Endothelial cell of umbilical vein (primary cell): Measurements from ENCODE around the gene EPYC. TPM values are rescaled to one million over a fixed set of nuclear protein-coding genes. Genes with fewer than 3 reads are reported as not detected.
"Not testable (repeated sequence)": the region's sequence is repeated elsewhere in the genome, so short reads cannot be mapped to it uniquely, and the experiment has no call there.

ENCODE experiments used
- BruUV-seq: library from RNA; stranded (reverse); fragments of 400-500 nt; replicated peaks from 2 replicates; lab custom pipeline; 2021; lab: Mats Ljungman, UMichigan
- CTCF ChIA-PET: fragments of 300-600, 350-600 bp; sonication (Branson Sonifier 250); formaldehyde crosslinking; loops from one replicate; lab custom pipeline; 2021; ENCODE audit warnings: antibody characterized with exemption, inconsistent platforms; lab: Charles Lee
- POLR2A ChIA-PET: fragments of 300-600, 350-600 bp; sonication (Branson Sonifier 250); formaldehyde crosslinking; loops from one replicate; lab custom pipeline; 2021; ENCODE audit warnings: antibody characterized with exemption, inconsistent platforms; lab: Charles Lee
- DNase-seq: peaks from one replicate; pipeline ENCODE4 v3.0.0-alpha.2; 2011; ENCODE audit warnings: low read depth, low spot score
- FAIRE-seq: peaks from 2 replicates; lab custom pipeline; 2011; peaks lifted over from hg19 to GRCh38; lab: Jason Lieb, UNC
- H2AFZ ChIP-seq: 2 replicates; pipeline ENCODE4 v1.6.0; 2012; ENCODE audit warnings: low read depth, low read length, control low read depth, inconsistent platforms
- H3K27ac ChIP-seq: 2 replicates; pipeline ENCODE4 v1.5.1; 2011; ENCODE audit warnings: low read depth, mild to moderate bottlenecking, control low read depth, low read length, moderate library complexity; ENCODE audit not compliant: insufficient read depth
- H3K27me3 ChIP-seq, 2 experiments: 2 replicates each; pipeline versions ENCODE4 v1.6.0 to v1.6.1; 2011; ENCODE audit warnings: low read length in 2 of 2, mixed read lengths in 1 of 2; ENCODE audit not compliant: control insufficient read depth in 2 of 2, insufficient read depth in 2 of 2
- H3K36me3 ChIP-seq, 2 experiments: 2 replicates in 1 of 2; 3 replicates in 1 of 2; pipeline ENCODE4 v1.5.1; 2011; ENCODE audit warnings: low read length in 2 of 2, mild to moderate bottlenecking in 1 of 2, moderate library complexity in 1 of 2; ENCODE audit not compliant: control insufficient read depth in 2 of 2, insufficient read depth in 2 of 2; ENCODE audit errors: extremely low read depth in 1 of 2
- H3K4me1 ChIP-seq: 3 replicates; pipeline ENCODE4 v1.5.1; 2011; ENCODE audit warnings: mild to moderate bottlenecking, low read length; ENCODE audit not compliant: control insufficient read depth, insufficient read depth; ENCODE audit errors: extremely low read depth
- H3K4me2 ChIP-seq: 2 replicates; pipeline ENCODE4 v1.6.1; 2011; ENCODE audit warnings: low read length, control low read depth, mixed read lengths; ENCODE audit not compliant: insufficient read depth
- H3K4me3 ChIP-seq, 3 experiments: fragments of 200-600 bp in 1 of 3; sonication (generic), shearing (Covaris generic) in 1 of 3; replicated peaks in 1 of 3; 2 replicates each; pipeline ENCODE4 v1.5.1; 2011 to 2016; ENCODE audit warnings: control low read depth in 3 of 3, low read length in 3 of 3, mild to moderate bottlenecking in 2 of 3, inconsistent platforms in 1 of 3, low read depth in 1 of 3, moderate library complexity in 1 of 3; ENCODE audit not compliant: insufficient read depth in 1 of 3
- H3K79me2 ChIP-seq: 2 replicates; pipeline ENCODE4 v1.6.0; 2012; ENCODE audit warnings: low read length, inconsistent platforms; ENCODE audit not compliant: control insufficient read depth, insufficient read depth
- H3K9ac ChIP-seq: replicated peaks from 2 replicates; pipeline ENCODE3; 2011; ENCODE audit warnings: low read length, control low read depth; ENCODE audit not compliant: insufficient read depth; ENCODE audit errors: extremely low read depth
- H3K9me1 ChIP-seq: replicated peaks from 3 replicates; pipeline ENCODE4 v1.6.0; 2011; ENCODE audit warnings: mild to moderate bottlenecking, low read length; ENCODE audit not compliant: control insufficient read depth, insufficient read depth; ENCODE audit errors: extremely low read depth
- H3K9me3 ChIP-seq: replicated peaks from 2 replicates; pipeline ENCODE4 v1.5.1; 2012; ENCODE audit warnings: low read length, inconsistent platforms; ENCODE audit not compliant: control insufficient read depth, insufficient read depth
- H4K20me1 ChIP-seq: replicated peaks from 2 replicates; pipeline ENCODE3; 2011; ENCODE audit warnings: mild to moderate bottlenecking, low read length; ENCODE audit not compliant: control insufficient read depth, insufficient read depth; ENCODE audit errors: extremely low read depth
- EZH2 ChIP-seq: IDR thresholded peaks from 2 replicates; pipeline ENCODE4 v1.6.1; 2012; ENCODE audit warnings: borderline replicate concordance, low read depth, mild to moderate bottlenecking, moderate library complexity, low read length, inconsistent platforms; ENCODE audit not compliant: severe bottlenecking
- FOS ChIP-seq: IDR thresholded peaks from 2 replicates; pipeline ENCODE4 v1.6.1; 2011; ENCODE audit warnings: mild to moderate bottlenecking, low read length, moderate library complexity, borderline replicate concordance; ENCODE audit not compliant: insufficient read depth
- GATA2 ChIP-seq: IDR thresholded peaks from 2 replicates; pipeline ENCODE4 v1.7.0; 2011; ENCODE audit warnings: low read depth, mild to moderate bottlenecking, moderate library complexity, mixed read lengths, low read length; ENCODE audit not compliant: insufficient read length, insufficient read depth
- JUN ChIP-seq: IDR thresholded peaks from 2 replicates; pipeline ENCODE4 v1.6.1; 2011; ENCODE audit warnings: borderline replicate concordance, low read depth; ENCODE audit not compliant: insufficient read length, insufficient read depth
- MYC ChIP-seq: IDR thresholded peaks from one replicate; pipeline ENCODE4 v1.6.1; 2011; ENCODE audit warnings: mild to moderate bottlenecking, low read depth, low read length
- POLR2A ChIP-seq: IDR thresholded peaks from 2 replicates; pipeline ENCODE4 v1.6.1; 2012; ENCODE audit warnings: low read depth, mild to moderate bottlenecking, control low read depth, low read length
- POLR2AphosphoS5 ChIP-seq: IDR thresholded peaks from 2 replicates; pipeline ENCODE4 v1.6.1; 2012; ENCODE audit warnings: low read depth, mild to moderate bottlenecking, control low read depth, low read length, moderate library complexity; ENCODE audit not compliant: insufficient read depth
- dilution Hi-C: fragments of 300-500 bp; cut with MboI; formaldehyde crosslinking; loops from one replicate; pipeline ENCODE4 v1.15.0; 2019; ENCODE audit warnings: low sequenced_read_pairs; ENCODE audit not compliant: extremely low pct_ligation_motif_present
- intact Hi-C: fragments of 100-400 bp; cut with micrococcal nuclease; formaldehyde crosslinking; loops from one replicate; pipeline ENCODE4 v1.10.0; 2022
- polyA plus RNA-seq, 4 experiments: library from polyadenylated mRNA; depleted of rRNA in 3 of 4; stranded (reverse) in 3 of 4; unstranded in 1 of 4; fragments of >200 nt; gene quantifications; 2 replicates each; pipeline versions ENCODE4 v1.2.1 to v1.2.3, GENCODE V29; 2011 to 2012; ENCODE audit warnings: missing spikeins in 1 of 4
- total RNA-seq: library from RNA; stranded (reverse); gene quantifications from 2 replicates; pipeline ENCODE4 v1.2.3, GENCODE V29; 2021
- TF ChIP-seq, protein P1 (sequence below), 2 donors: IDR thresholded peaks; 1 replicate in 1 of 2; 2 replicates in 1 of 2; pipeline ENCODE4 v1.5.1; 2011; ENCODE audit warnings: low read length in 2 of 2, mild to moderate bottlenecking in 2 of 2, moderate library complexity in 2 of 2, control low read depth in 1 of 2, inconsistent platforms in 1 of 2, low read depth in 1 of 2; ENCODE audit not compliant: insufficient read depth in 1 of 2; ENCODE audit errors: extremely low read depth in 1 of 2
- TF ChIP-seq, protein P2 (sequence below): IDR thresholded peaks from 2 replicates; pipeline ENCODE4 v1.6.1; 2011; ENCODE audit not compliant: insufficient read depth, insufficient read length

Gene EPYC
- total and polyA plus RNA-seq, 2 donors (not counting 3 experiments of a cell fraction or from before 2014, with no cell fraction given) = not detected

DNA sequence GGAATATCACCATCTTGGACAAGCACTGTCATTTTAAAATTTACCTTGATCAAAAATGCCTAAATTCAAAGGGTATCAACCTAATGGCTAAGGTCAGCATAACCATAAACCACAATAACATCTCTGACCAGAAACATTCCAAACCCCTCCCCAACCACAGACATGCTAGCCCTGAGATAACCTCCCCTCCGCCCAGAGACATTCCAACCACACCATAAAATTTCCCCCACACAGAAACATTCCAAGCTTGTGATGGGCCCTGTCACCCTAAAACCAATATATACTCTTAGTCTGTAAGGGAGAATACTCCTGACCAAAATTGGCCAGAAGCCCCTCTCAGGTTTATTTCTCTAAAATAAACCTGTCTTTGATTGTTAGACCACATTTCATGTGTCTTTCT, 17.7 kb downstream of the EPYC start:
- dilution Hi-C loops = no loop called here
- ChIA-PET POLR2A (no interaction called here), CTCF (interaction anchor here (2.1 kb wide), 2 partner anchors 9 to 339 kb away, joined by 6 read pairs; no protein-coding TSS in a partner anchor)
- DNase-seq (no peak), FAIRE-seq (no peak)
- Histone ChIP-seq H3K27me3 (no peaks in the 10 kb centered on the region), H2AFZ (no peak overlapping the region), H3K9ac (no peak overlapping the region), H3K9me3 (no peaks in the 10 kb centered on the region), H4K20me1 (no peaks in the 10 kb centered on the region), H3K4me1 (no peaks in the 10 kb centered on the region), H3K27ac (no peak overlapping the region), H3K4me3 (no peak overlapping the region), H3K36me3 (no peaks in the 10 kb centered on the region), H3K4me2 (no peak overlapping the region), H3K9me1 (no peaks in the 10 kb centered on the region), H3K79me2 (no peaks in the 10 kb centered on the region)
- TF ChIP-seq, protein P1, sequence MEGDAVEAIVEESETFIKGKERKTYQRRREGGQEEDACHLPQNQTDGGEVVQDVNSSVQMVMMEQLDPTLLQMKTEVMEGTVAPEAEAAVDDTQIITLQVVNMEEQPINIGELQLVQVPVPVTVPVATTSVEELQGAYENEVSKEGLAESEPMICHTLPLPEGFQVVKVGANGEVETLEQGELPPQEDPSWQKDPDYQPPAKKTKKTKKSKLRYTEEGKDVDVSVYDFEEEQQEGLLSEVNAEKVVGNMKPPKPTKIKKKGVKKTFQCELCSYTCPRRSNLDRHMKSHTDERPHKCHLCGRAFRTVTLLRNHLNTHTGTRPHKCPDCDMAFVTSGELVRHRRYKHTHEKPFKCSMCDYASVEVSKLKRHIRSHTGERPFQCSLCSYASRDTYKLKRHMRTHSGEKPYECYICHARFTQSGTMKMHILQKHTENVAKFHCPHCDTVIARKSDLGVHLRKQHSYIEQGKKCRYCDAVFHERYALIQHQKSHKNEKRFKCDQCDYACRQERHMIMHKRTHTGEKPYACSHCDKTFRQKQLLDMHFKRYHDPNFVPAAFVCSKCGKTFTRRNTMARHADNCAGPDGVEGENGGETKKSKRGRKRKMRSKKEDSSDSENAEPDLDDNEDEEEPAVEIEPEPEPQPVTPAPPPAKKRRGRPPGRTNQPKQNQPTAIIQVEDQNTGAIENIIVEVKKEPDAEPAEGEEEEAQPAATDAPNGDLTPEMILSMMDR (IDR thresholded peaks at IDR 0.05; ENCODE audit: extremely low read depth in 1 of 2, insufficient read depth in 1 of 2, low read depth in 1 of 2, low read length in 2 of 2) = no peak
- no peak for TF ChIP-seq MYC
- TF ChIP-seq FOS = no peak
- TF ChIP-seq POLR2A = no peak
- TF ChIP-seq EZH2 = no peak
- TF ChIP-seq, protein P2, sequence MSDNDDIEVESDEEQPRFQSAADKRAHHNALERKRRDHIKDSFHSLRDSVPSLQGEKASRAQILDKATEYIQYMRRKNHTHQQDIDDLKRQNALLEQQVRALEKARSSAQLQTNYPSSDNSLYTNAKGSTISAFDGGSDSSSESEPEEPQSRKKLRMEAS = no peak
- TF ChIP-seq POLR2AphosphoS5 = no peak
- TF ChIP-seq GATA2 = no peak
- TF ChIP-seq JUN = no peak
- no TSS peak for BruUV-seq
- intact Hi-C loops = no loop called here

DNA sequence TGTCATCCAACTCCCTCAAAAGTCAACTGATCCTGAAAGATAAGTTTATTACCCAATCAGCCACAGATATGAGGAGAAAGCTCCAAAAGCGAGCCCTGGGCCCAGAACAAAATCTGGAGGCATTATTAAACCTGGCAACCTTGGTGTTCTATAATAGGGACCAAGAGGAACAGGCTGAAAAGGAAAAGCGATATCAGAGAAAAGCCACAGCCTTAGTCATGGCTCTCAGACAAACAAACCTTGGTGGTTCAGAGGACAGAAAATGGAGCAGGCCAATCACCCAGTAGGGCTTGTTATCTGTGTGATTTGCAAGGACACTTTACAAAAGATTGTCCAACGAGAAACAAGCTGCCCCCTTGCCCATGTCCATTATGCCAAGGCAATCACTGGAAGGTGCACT, 19.4 kb downstream of the EPYC start:
- dilution Hi-C loops, H3K27me3 ChIP-seq, DNase-seq, FAIRE-seq, H3K4me1 ChIP-seq, H3K9ac ChIP-seq, H3K4me3 ChIP-seq, BruUV-seq, H3K36me3 ChIP-seq, H3K9me1 ChIP-seq, H3K4me2 ChIP-seq, POLR2A ChIA-PET, H3K27ac ChIP-seq, H3K79me2 ChIP-seq, H2AFZ ChIP-seq, H3K9me3 ChIP-seq, intact Hi-C loops, H4K20me1 ChIP-seq: not testable (repeated sequence)
- CTCF ChIA-PET = interaction anchor here (2.1 kb wide), 1 partner anchor 7 kb away, joined by 6 read pairs; no protein-coding TSS in a partner anchor
